GM12864 (cell line): ENCODE measurements around the gene NAPA.

Source experiments
- DNase-seq: peaks from one replicate; pipeline ENCODE4 v3.0.0-alpha.2; 2011; ENCODE audit warnings: low read depth
- H3K4me3 ChIP-seq: 2 replicates; pipeline ENCODE4 v1.5.1; 2011; ENCODE audit warnings: mild to moderate bottlenecking, low read depth, low read length, control low read depth
- CTCF ChIP-seq: IDR thresholded peaks from 2 replicates; pipeline ENCODE4 v1.5.1; 2011; ENCODE audit warnings: low read depth, mild to moderate bottlenecking, moderate library complexity, low read length, control low read depth, inconsistent platforms; ENCODE audit errors: missing control alignments

The NAPA gene

GRCh38 chr19:47509973-47510372, 4.9 kb downstream of the NAPA start:
- H3K4me3 ChIP-seq, result no peak overlapping the region
- no peak for TF ChIP-seq CTCF
- no peak for DNase-seq

GRCh38 chr19:47509170-47509847, 5.6 kb downstream of the NAPA start:
- no peak overlapping the region for H3K4me3 ChIP-seq

DNA sequence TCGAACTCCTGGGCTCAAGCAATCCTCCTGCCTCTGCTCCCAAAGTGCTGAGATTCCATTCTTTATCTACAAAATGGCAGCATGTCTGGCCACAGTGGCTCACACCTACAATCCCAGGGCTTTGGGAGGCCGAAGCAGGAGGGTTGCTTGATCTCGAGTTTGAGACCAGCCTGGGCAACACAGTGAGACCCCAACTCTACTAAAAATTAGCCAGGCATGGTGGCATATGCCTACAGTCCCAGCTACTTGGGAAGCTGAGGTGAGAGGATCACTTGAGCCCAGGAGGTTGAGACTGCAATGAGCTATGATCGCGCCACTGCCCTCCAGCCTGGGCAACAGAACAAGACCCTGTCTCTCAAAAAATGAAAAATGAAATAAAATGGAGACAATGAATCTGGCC, 6.1 kb downstream of the NAPA start:
- DNase-seq, result no peak
- no peak for TF ChIP-seq CTCF
- no peak overlapping the region for H3K4me3 ChIP-seq

More at GRCh38 chr19:47509170-47509847, 5.6 kb downstream of the NAPA start:
- TF ChIP-seq CTCF, result no peak
- no peak for DNase-seq

DNA sequence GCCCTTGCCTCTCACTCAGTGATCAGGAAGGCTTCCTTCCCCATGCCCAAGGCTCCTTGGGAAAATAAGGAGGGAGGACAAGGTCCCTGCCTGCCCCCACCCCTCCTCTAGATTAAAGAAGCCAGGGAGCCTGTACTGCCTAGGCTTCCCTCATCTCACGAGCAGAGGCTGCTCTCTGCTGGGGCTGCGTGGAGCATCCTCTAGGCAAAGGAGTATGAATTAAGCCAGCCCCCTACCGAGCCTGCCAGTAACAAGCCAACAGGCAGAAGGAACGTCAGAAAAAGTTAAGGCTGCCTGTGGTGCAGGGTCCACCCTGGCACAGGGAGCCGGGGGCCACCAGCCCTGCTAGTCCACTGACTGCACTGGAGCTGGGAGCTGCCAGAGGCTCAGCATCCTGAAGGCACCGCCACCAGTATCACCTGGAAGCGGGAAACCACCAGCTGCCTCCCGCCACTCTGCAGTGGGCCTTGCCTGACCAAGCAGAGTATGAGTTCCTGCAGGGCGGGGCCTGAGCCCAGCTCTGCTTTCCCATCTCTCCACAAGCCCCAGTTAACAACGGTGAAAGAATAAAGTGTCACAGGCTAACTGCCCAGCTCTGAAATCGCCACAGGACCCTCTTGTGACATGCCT, 6.8 kb downstream of the NAPA start:
- H3K4me3 ChIP-seq, result no peak overlapping the region
- TF ChIP-seq CTCF, result no peak
- DNase-seq, result no peak

- DNase-seq, result no peak
- no peak overlapping the region for H3K4me3 ChIP-seq
- TF ChIP-seq CTCF, result no peak
These were observed 7.9 kb downstream of the NAPA start for GRCh38 chr19:47507012-47507411.

DNA sequence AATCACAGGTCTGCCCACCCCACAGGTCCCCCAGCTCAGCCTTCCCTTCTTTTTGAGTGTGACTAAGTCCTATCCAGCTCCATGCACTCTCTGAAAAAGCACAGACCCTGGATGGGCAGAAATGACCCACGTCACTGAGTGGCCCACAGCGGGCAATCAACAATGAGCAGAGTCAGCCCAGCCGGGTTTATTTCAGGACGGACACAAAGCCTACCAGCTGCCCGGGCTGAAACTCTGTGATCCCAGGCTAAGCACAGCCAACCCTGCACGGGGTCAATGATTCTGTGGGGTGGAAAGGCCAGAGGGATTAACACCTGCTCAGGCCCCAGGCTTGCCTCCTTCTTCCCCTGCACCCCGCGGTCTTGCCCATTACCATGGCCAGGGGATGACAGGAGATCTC, 8.4 kb downstream of the NAPA start:
- H3K4me3 ChIP-seq, result no peak overlapping the region
- no peak for TF ChIP-seq CTCF
- no peak for DNase-seq

GRCh38 chr19:47505506-47505905, 9.4 kb downstream of the NAPA start:
- no peak for TF ChIP-seq CTCF
- no peak for DNase-seq
- no peak overlapping the region for H3K4me3 ChIP-seq
